D721Med (cell line): ENCODE results near the gene ADAM19.

Source experiments
- DNase-seq: peaks from one replicate; pipeline ENCODE4 v3.0.0; 2011; ENCODE audit warnings: low spot score; ENCODE audit not compliant: insufficient read length
- FAIRE-seq: peaks from 2 replicates; lab custom pipeline; 2011; peaks lifted over from hg19 to GRCh38; lab: Jason Lieb, UNC
- TF ChIP-seq, protein P1 (sequence below): IDR thresholded peaks from 2 replicates; pipeline ENCODE4 v1.5.1; 2012; ENCODE audit warnings: mild to moderate bottlenecking, control low read depth; ENCODE audit not compliant: insufficient read depth; ENCODE audit errors: missing control alignments

Gene ADAM19

DNA sequence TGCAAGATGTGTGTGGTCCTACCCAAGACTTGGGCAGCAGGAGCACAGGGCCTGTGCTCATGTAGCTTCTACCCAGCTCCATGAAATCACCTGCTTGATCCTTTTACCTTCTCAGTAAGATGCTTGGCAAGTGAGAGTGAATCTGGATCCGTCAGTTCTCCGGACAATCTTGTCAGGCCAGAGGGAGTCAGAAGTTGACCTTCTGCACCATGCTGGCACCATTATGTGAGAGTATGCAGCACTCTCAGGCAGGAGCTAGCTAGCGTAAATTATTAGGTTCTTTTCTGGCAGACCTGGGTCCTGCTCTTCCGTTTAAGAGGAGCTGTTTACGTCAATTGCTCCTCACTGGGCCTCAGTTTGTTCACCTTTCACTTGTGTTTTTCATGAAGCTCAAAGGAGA lies 37.0 kb upstream of the ADAM19 start:
- no peak for FAIRE-seq
- no peak for DNase-seq
- TF ChIP-seq, protein P1, sequence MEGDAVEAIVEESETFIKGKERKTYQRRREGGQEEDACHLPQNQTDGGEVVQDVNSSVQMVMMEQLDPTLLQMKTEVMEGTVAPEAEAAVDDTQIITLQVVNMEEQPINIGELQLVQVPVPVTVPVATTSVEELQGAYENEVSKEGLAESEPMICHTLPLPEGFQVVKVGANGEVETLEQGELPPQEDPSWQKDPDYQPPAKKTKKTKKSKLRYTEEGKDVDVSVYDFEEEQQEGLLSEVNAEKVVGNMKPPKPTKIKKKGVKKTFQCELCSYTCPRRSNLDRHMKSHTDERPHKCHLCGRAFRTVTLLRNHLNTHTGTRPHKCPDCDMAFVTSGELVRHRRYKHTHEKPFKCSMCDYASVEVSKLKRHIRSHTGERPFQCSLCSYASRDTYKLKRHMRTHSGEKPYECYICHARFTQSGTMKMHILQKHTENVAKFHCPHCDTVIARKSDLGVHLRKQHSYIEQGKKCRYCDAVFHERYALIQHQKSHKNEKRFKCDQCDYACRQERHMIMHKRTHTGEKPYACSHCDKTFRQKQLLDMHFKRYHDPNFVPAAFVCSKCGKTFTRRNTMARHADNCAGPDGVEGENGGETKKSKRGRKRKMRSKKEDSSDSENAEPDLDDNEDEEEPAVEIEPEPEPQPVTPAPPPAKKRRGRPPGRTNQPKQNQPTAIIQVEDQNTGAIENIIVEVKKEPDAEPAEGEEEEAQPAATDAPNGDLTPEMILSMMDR = no peak

DNA sequence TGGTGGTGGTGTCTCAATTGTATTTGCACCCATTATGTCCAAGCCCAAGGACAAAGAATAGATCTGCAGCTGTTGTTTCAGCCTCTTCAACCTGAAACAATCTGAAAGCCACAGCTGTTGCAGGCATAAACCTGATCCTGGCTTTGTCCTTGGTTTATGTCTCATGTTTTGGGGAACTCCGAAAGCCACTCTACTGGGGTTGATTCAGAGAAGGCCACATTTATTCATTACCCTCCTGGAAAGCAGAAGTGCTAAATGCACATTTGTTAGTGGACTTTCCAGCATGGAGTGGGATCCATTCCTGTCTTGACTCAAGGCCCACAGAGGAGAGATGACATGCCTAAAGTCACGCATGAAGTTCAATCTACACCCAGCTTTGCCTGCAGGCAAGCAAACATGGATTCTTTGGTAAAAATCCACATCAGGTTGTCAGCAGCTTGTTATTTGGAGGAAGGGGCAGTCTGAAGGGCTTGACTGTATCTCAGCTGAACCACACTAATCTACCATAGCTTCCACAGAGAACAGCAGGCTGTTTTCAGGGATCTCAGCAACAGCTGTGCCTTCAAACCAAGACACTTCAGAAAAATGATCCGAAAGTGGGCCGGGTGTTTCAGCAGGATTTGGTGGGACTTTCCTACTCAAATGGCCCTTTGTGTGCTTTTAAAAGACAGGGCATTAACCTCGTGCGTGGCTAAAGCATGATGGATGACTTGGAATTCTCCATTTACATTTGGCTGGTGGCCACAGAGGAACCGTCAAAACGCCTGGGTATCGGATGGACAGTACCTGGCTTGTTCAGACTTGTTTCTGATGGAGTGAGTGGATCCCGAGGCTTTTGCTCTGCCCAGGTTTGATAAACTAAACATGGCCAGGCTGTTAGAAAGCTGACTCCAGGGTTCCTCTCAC lies 36.2 kb upstream of the ADAM19 start:
- DNase-seq = no peak
- FAIRE-seq = no peak
- TF ChIP-seq, protein P1 = no peak

DNA sequence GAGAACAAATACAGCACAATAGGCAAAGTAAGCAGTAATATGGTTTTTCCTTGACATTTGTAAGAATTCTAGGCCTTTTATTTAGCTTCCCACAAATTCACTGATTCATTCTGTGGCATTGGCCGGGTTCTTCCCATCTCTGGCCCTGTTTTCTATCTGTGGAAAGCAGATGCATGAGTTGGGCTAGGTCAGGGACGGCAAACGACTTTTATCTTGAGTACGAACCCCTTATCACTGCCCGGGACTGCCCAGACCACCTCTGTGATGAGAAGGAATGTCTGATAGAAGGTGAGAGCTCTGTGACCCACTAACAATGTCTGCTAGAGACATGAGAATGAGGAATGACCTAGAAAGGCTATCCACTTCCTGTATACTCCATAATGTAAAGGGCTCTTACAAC lies 35.4 kb upstream of the ADAM19 start:
- no peak for FAIRE-seq
- no peak for DNase-seq
- TF ChIP-seq, protein P1 = no peak

DNA sequence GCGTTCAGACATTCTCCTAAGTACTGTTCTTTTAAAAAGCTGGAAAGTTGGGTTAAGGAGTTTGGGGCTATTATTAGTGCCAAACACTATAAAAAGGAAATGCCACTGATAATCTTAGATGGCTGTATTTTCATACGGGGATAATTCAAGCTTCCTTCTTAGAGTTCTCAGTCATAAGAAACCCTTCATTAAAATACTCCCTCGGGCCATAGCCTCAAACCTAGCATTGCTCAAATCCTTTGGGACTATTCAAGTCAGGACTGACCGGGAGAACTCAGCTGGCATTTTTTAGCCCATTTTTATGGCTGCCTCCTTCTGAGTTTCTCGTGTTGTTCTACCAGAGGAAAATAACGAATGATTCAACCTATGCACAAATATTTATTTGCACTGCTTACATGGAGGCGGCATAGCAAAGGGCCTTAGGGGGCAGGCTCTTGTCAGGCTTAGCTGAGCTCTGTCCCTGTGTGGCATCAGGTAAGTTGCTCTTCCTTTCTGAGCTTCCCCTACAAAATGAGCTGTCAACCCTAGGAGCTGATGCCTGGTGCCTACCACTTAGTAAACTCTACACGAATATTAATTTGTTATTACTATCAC lies 33.5 kb upstream of the ADAM19 start:
- TF ChIP-seq, protein P1 = no peak

DNA sequence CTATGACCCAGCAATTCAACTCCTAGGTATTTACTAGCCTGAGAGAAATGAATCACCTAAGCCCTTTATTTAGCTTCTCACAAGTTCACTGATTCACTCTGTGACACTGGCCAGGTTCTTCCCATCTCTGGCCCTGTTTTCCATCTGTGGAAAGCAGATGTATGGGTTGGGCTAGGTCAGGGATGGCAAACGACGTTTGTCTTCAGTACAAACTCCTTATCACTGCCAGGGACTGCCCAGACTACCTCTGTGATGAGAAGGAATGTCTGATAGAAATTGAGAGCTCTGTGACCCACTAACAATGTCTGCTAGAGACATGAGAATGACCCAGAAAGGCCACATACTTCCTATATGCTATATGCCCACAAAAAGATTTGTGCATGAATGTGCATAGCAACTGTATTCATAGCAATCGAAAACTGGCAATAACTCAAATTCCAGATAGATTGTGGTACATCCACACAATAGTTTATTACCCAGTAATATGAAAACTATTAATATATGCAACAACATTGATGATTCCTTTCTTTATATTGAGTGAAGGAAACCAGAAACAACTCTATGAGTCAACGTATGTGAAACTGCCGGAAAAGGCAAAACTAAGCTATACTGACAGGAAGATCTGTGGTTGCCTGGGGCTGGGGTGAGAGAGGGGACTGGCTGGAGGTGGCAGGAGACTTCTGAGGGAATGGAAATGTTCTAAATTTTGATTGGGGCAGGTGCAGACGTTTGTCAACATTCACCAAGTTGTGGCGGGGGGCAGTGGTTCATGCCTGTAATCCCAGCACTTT lies 32.0 kb upstream of the ADAM19 start:
- TF ChIP-seq, protein P1 = no peak
- FAIRE-seq (no peak), DNase-seq (no peak)

More for the DNA sequence above, 33.5 kb upstream of the ADAM19 start:
- FAIRE-seq (no peak), DNase-seq (no peak)

DNA sequence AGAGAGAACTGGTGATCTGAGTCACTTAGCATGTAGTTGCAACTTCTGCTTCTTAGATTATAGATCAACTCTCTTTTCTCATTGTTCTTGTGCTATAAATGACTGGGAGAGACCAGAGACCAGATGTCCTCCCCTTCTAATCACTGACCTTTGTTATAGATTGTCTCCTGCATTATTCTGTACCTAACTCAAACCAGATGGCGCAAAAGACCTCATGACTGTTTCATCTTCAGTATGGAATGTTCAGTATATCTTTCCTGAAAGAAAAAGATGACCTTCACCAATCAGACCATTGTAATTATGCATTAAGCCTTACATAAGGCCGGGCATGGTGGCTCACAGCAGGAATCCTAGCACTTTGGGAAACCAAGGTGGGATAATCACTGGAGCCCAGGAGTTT lies 30.5 kb upstream of the ADAM19 start:
- DNase-seq (no peak), FAIRE-seq (no peak)
- TF ChIP-seq, protein P1 = no peak
